IMR-90 (cell line): ENCODE results near the gene NFIA. TPM values are rescaled to one million over a fixed set of nuclear protein-coding genes. Genes with fewer than 3 reads are reported as not detected.

ENCODE experiments used
- ATAC-seq: fragments of 200-7000 bp; cut with Tn5 transposase; 2 replicates; pipeline ENCODE4 v1.9.1; 2020; ENCODE audit warnings: low read depth, mild to moderate bottlenecking, moderate library complexity
- BruUV-seq: library from RNA; stranded (reverse); fragments of 400-500 nt; replicated peaks from 2 replicates; lab custom pipeline; 2021; lab: Mats Ljungman, UMichigan
- CTCF ChIA-PET: fragments of 300-600 bp; formaldehyde crosslinking; extraction: SDS; loops from one replicate; lab custom pipeline; 2021; ENCODE audit warnings: antibody characterized with exemption; lab: Yijun Ruan, JAX
- POLR2A ChIA-PET: fragments of 300-600 bp; sonication (Branson Sonifier 250); formaldehyde crosslinking; loops from one replicate; lab custom pipeline; 2022; ENCODE audit warnings: antibody characterized with exemption; ENCODE audit not compliant: unreplicated experiment; lab: Charles Lee
- DNase-seq: peaks from one replicate; pipeline ENCODE4 v3.0.0; 2013
- H2AFZ ChIP-seq: replicated peaks from 2 replicates; pipeline ENCODE3; 2013; ENCODE audit warnings: low read length, mild to moderate bottlenecking; ENCODE audit not compliant: poor library complexity
- H2AK5ac ChIP-seq: 2 replicates; pipeline ENCODE4 v1.6.1; 2013; ENCODE audit warnings: low read depth, low read length, inconsistent platforms
- H2AK9ac ChIP-seq: replicated peaks from 2 replicates; pipeline ENCODE3; 2013; ENCODE audit warnings: mild to moderate bottlenecking, low read depth, low read length, moderate library complexity; ENCODE audit not compliant: poor library complexity
- H2BK120ac ChIP-seq: 2 replicates; pipeline ENCODE4 v1.6.1; 2013; ENCODE audit warnings: low read depth, low read length, inconsistent platforms
- H2BK15ac ChIP-seq: 3 replicates; pipeline ENCODE4 v1.6.1; 2013; ENCODE audit warnings: low read depth, low read length, inconsistent platforms
- H2BK20ac ChIP-seq: 2 replicates; pipeline ENCODE4 v1.6.1; 2013; ENCODE audit warnings: low read depth, mild to moderate bottlenecking, inconsistent platforms, low read length, moderate library complexity
- H2BK5ac ChIP-seq: 2 replicates; pipeline ENCODE4 v1.6.1; 2013; ENCODE audit warnings: mild to moderate bottlenecking, low read depth, low read length, inconsistent platforms; ENCODE audit not compliant: poor library complexity, severe bottlenecking
- H3K14ac ChIP-seq: replicated peaks from 2 replicates; pipeline ENCODE4 v1.6.1; 2013; ENCODE audit warnings: low read depth, low read length, inconsistent platforms
- H3K18ac ChIP-seq: 2 replicates; pipeline ENCODE4 v1.6.1; 2013; ENCODE audit warnings: low read depth, low read length, control low read depth
- H3K23ac ChIP-seq: 2 replicates; pipeline ENCODE4 v1.6.1; 2013; ENCODE audit warnings: low read depth, low read length, inconsistent platforms
- H3K27ac ChIP-seq: 2 replicates; pipeline ENCODE4 v1.5.1; 2013; ENCODE audit warnings: mild to moderate bottlenecking, control low read depth, low read length; ENCODE audit not compliant: insufficient read depth
- H3K27me3 ChIP-seq: 2 replicates; pipeline ENCODE4 v1.6.1; 2013; ENCODE audit warnings: low read length; ENCODE audit not compliant: control insufficient read depth, insufficient read depth
- H3K36me3 ChIP-seq: 2 replicates; pipeline ENCODE4 v1.6.1; 2013; ENCODE audit warnings: low read length, mixed read lengths; ENCODE audit not compliant: control insufficient read depth, insufficient read depth
- H3K4ac ChIP-seq: 2 replicates; pipeline ENCODE4 v1.6.1; 2013; ENCODE audit warnings: low read depth, low read length, inconsistent platforms
- H3K4me1 ChIP-seq: 2 replicates; pipeline ENCODE4 v1.6.1; 2013; ENCODE audit warnings: low read length, mixed read lengths; ENCODE audit not compliant: control insufficient read depth, insufficient read depth
- H3K4me2 ChIP-seq: 2 replicates; pipeline ENCODE4 v1.6.1; 2013; ENCODE audit warnings: low read depth, mild to moderate bottlenecking, control low read depth, low read length, moderate library complexity
- H3K4me3 ChIP-seq: 2 replicates; pipeline ENCODE4 v1.5.1; 2013; ENCODE audit warnings: low read depth, mild to moderate bottlenecking, control low read depth, low read length, moderate library complexity; ENCODE audit not compliant: insufficient read depth
- H3K56ac ChIP-seq: 2 replicates; pipeline ENCODE4 v1.6.1; 2013; ENCODE audit warnings: low read length, inconsistent platforms; ENCODE audit not compliant: insufficient read depth; ENCODE audit errors: extremely low read depth
- H3K79me1 ChIP-seq, 2 experiments: 2 replicates each; pipeline ENCODE4 v1.6.1; 2013; ENCODE audit warnings: low read length in 2 of 2, inconsistent platforms in 1 of 2, low read depth in 1 of 2
- H3K9ac ChIP-seq: 2 replicates; pipeline ENCODE4 v1.6.1; 2013; ENCODE audit warnings: low read depth, low read length, control low read depth
- H3K9me1 ChIP-seq: 2 replicates; pipeline ENCODE4 v1.6.1; 2013; ENCODE audit warnings: low read length, inconsistent platforms; ENCODE audit not compliant: insufficient read depth
- H3K9me3 ChIP-seq: 2 replicates; pipeline ENCODE4 v1.6.1; 2013; ENCODE audit warnings: low read length; ENCODE audit not compliant: control insufficient read depth, insufficient read depth
- H4K20me1 ChIP-seq: 2 replicates; pipeline ENCODE4 v1.6.1; 2013; ENCODE audit warnings: low read length, inconsistent platforms; ENCODE audit not compliant: insufficient read depth
- H4K5ac ChIP-seq: 2 replicates; pipeline ENCODE4 v1.6.1; 2013; ENCODE audit warnings: mild to moderate bottlenecking, low read depth, low read length, control low read depth
- H4K8ac ChIP-seq, 2 experiments: 2 replicates each; pipeline ENCODE4 v1.6.1; 2013; ENCODE audit warnings: low read depth in 2 of 2, low read length in 2 of 2, control low read depth in 1 of 2, inconsistent platforms in 1 of 2
- H4K91ac ChIP-seq: 2 replicates; pipeline ENCODE4 v1.6.1; 2013; ENCODE audit warnings: low read depth, low read length, inconsistent platforms; ENCODE audit not compliant: insufficient read depth
- CEBPB ChIP-seq: IDR thresholded peaks from 2 replicates; pipeline ENCODE4 v1.6.1; 2012; ENCODE audit warnings: low read depth, low read length, improper control_type of control experiment
- CHD1 ChIP-seq: IDR thresholded peaks from 2 replicates; pipeline ENCODE4 v1.6.1; 2012; ENCODE audit warnings: low read depth, low read length, improper control_type of control experiment
- CTCF ChIP-seq: conservative IDR thresholded peaks from 2 replicates; pipeline ENCODE4 v1.5.1; 2012; ENCODE audit warnings: mild to moderate bottlenecking, low read depth, low read length, improper control_type of control experiment
- ELK1 ChIP-seq: fragments of 150-350 bp; IDR thresholded peaks from 2 replicates; pipeline ENCODE4 v1.6.1; 2016; ENCODE audit warnings: low read depth, mild to moderate bottlenecking, low read length, moderate library complexity, borderline replicate concordance
- FOS ChIP-seq: fragments of 150-350 bp; IDR thresholded peaks from 2 replicates; pipeline ENCODE4 v1.6.1; 2016; ENCODE audit warnings: low read depth, low read length
- MAZ ChIP-seq: IDR thresholded peaks from 2 replicates; pipeline ENCODE4 v1.6.1; 2012; ENCODE audit warnings: low read depth, mild to moderate bottlenecking, low read length, improper control_type of control experiment, moderate library complexity, borderline replicate concordance
- MXI1 ChIP-seq: IDR thresholded peaks from 2 replicates; pipeline ENCODE4 v1.6.1; 2012; ENCODE audit warnings: low read depth, mild to moderate bottlenecking, low read length, moderate library complexity, borderline replicate concordance
- NFE2L2 ChIP-seq: fragments of 150-350 bp; IDR thresholded peaks from 2 replicates; pipeline ENCODE4 v1.6.1; 2016; ENCODE audit warnings: low read depth, mild to moderate bottlenecking, low read length
- POLR2A ChIP-seq: IDR thresholded peaks from 2 replicates; pipeline ENCODE4 v1.6.1; 2012; ENCODE audit warnings: mild to moderate bottlenecking, low read depth, low read length
- RAD21 ChIP-seq: IDR thresholded peaks from 2 replicates; pipeline ENCODE4 v1.6.1; 2012; ENCODE audit warnings: low read length, improper control_type of control experiment
- RCOR1 ChIP-seq: IDR thresholded peaks from 2 replicates; pipeline ENCODE4 v1.6.1; 2012; ENCODE audit warnings: mild to moderate bottlenecking, low read length, improper control_type of control experiment; ENCODE audit not compliant: insufficient replicate concordance
- RFX5 ChIP-seq: IDR thresholded peaks from 2 replicates; pipeline ENCODE4 v1.8.0; 2012; ENCODE audit warnings: low read depth, mild to moderate bottlenecking, low read length, moderate library complexity
- SMC3 ChIP-seq: fragments of 150-350 bp; IDR thresholded peaks from 2 replicates; pipeline ENCODE4 v1.6.1; 2016; ENCODE audit warnings: low read depth, mild to moderate bottlenecking, antibody characterized with exemption, low read length, moderate library complexity
- USF2 ChIP-seq: fragments of 150-350 bp; IDR thresholded peaks from 2 replicates; pipeline ENCODE4 v1.6.1; 2017; ENCODE audit warnings: mild to moderate bottlenecking, antibody characterized with exemption, low read length, low read depth
- WGBS, 2 experiments: methylation state at CpG; one replicate each; pipeline versions ENCODE4 v1.1.5 to v1.1.7; 2013; ENCODE audit warnings: missing lambda C conversion rate in 2 of 2; ENCODE audit not compliant: insufficient read length in 1 of 2; ENCODE audit errors: extremely low coverage in 2 of 2; 5-methylcytosine and 5-hydroxymethylcytosine counted together
- dilution Hi-C: fragments of 300-500 bp; cut with HindIII; formaldehyde crosslinking; loops from one replicate; pipeline ENCODE4 v1.14.3; 2018; ENCODE audit warnings: low sequenced_read_pairs; ENCODE audit not compliant: unreplicated experiment
- in situ Hi-C: fragments of 300-500 bp; cut with MboI; formaldehyde crosslinking; loops from 3 replicates; pipeline ENCODE4 v1.14.3; 2019; ENCODE audit warnings: low sequenced_read_pairs, inconsistent platforms, mixed read lengths
- intact Hi-C: fragments of 100-400 bp; cut with micrococcal nuclease; formaldehyde crosslinking; loops from 2 replicates; pipeline ENCODE4 v1.10.0; 2022
- polyA plus RNA-seq, 3 experiments: library from polyadenylated mRNA; depleted of rRNA; stranded (reverse); fragments of >200 nt; gene quantifications; 2 replicates each; pipeline ENCODE4 v1.2.3, GENCODE V29; 2012; ENCODE audit warnings: low replicate concordance in 1 of 3
- total RNA-seq: library from RNA; depleted of rRNA; stranded (reverse); fragments of >200 nt; gene quantifications from 2 replicates; pipeline ENCODE4 v1.2.3, GENCODE V29; 2012

Gene NFIA
- total and polyA plus RNA-seq, 2 of the 4 experiments (the other 2 are of a cell fraction): 1.6 to 2.2 TPM

- no peak overlapping the region for H2BK15ac ChIP-seq
- no peak overlapping the region for H2BK120ac ChIP-seq
- H4K8ac ChIP-seq: no peak overlapping the region
- H3K4me2 ChIP-seq: no peak overlapping the region
- ChIA-PET POLR2A (no interaction called here), CTCF (no interaction called here)
- H3K36me3 ChIP-seq: no peaks in the 10 kb centered on the region
- H3K14ac ChIP-seq: no peak overlapping the region
- peaks cover 10% of the 10 kb centered on the region for H3K4me1 ChIP-seq
- no peak overlapping the region for H3K56ac ChIP-seq
- no TSS peak for BruUV-seq
- no peaks in the 10 kb centered on the region for H3K9me3 ChIP-seq
- H3K27ac ChIP-seq: no peak overlapping the region
- no peaks in the 10 kb centered on the region for H3K9me1 ChIP-seq
- H2AFZ ChIP-seq: no peak overlapping the region
- no peak overlapping the region for H2BK5ac ChIP-seq
- no peak overlapping the region for H3K9ac ChIP-seq
- in situ Hi-C loops (no loop called here), dilution Hi-C loops (no loop called here), intact Hi-C loops (no loop called here)
- H2AK5ac ChIP-seq: no peak overlapping the region
- no peak overlapping the region for H3K23ac ChIP-seq
- H2AK9ac ChIP-seq: no peak overlapping the region
- no peak overlapping the region for H2BK20ac ChIP-seq
- H4K20me1 ChIP-seq: no peaks in the 10 kb centered on the region
- no peak overlapping the region for H3K4me3 ChIP-seq
- DNase-seq (no peak), ATAC-seq (no peak)
- H4K5ac ChIP-seq: no peak overlapping the region
- no peak overlapping the region for H3K4ac ChIP-seq
- WGBS, 2 experiments: no CpG with 5 or more reads among the region's 1 CpG
- H3K18ac ChIP-seq: no peak overlapping the region
- H4K91ac ChIP-seq: no peak overlapping the region
- no peaks in the 10 kb centered on the region for H3K27me3 ChIP-seq
- H3K79me1 ChIP-seq: no peaks in the 10 kb centered on the region
- no peak for TF ChIP-seq RCOR1
- TF ChIP-seq POLR2A: no peak
- TF ChIP-seq FOS: no peak
- no peak for TF ChIP-seq CHD1
- TF ChIP-seq SMC3: no peak
- TF ChIP-seq RFX5: no peak
- TF ChIP-seq ELK1: no peak
- TF ChIP-seq CEBPB: no peak
- TF ChIP-seq CTCF: no peak
- TF ChIP-seq USF2: no peak
- no peak for TF ChIP-seq NFE2L2
- TF ChIP-seq RAD21: no peak
- TF ChIP-seq MAZ: no peak
- no peak for TF ChIP-seq MXI1
Measured at GRCh38 chr1:61167309-61167708, 84.9 kb downstream of the NFIA start.
